Epidermal melanocyte (primary cell): ENCODE data around the gene GSTM2.

Experiments
- DNase-seq: peaks from one replicate; pipeline ENCODE4 v3.0.0; 2011; ENCODE audit warnings: low spot score; ENCODE audit not compliant: insufficient read length

GSTM2 gene

GRCh38 chr1:109712321-109712864 lies 44.5 kb downstream of the GSTM2 start:
- DNase-seq: no peak

- DNase-seq: no peak
Measured at GRCh38 chr1:109713636-109714035, 45.8 kb downstream of the GSTM2 start.

GRCh38 chr1:109714661-109715372 lies 47.0 kb downstream of the GSTM2 start:
- DNase-seq: no peak

DNA sequence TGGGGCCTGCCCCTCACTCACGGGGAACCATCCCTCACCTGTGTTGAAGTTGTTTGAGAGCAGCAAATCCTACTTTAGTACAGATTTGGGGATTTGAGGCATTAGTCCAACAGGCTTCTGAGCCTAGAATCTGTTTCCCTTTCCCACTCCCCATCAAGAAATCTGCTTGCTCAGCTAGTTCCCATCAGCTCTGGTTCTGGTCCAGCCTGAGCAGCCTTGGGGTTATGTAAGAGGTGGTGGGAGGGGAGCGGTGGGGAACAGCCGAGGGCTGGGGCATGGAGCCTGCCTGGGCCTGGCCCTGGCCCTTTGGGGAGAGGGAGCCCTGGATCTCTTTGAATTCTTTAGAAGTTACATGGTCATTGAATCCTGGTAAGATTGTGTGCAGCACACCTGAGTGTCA lies 48.3 kb downstream of the GSTM2 start:
- no peak for DNase-seq

DNA sequence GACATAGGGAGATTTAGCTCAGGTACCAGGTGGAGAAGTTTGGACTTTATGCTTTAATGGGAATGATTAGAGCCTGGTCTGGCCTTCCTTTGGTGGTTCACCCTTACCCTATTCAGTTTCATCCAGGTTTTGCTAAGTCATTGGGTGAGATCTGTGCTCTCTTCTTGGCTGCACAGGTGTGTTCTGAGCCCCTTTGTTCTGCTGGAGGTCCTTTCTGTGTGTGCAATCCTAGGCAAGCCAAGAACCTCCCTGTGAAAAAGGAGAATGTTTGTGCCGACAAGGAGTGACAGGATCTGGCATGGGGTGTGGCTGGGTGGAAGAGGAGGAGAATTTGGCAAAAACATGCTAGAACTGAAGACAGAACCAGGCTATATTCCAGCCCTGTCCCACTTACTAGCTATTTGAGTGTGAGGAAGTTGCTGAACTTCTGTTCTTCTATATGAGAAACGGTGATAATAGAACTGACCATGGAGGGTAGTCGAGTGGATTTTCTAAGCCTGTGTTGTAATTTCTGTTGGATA lies 48.8 kb downstream of the GSTM2 start:
- no peak for DNase-seq

DNA sequence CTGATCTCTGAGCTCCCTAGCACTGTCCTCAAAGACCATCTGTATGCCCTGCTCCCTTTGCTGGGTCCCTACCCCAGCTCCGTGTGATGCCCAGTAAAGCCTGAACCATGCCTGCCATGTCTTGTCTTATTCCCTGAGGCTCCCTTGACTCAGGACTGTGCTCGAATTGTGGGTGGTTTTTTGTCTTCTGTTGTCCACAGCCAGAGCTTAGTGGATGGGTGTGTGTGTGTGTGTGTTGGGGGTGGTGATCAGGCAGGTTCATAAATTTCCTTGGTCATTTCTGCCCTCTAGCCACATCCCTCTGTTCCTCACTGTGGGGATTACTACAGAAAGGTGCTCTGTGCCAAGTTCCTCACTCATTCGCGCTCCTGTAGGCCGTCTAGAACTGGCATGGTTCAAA lies 49.9 kb downstream of the GSTM2 start:
- no peak for DNase-seq

- DNase-seq: no peak
Measured at GRCh38 chr1:109718495-109718894, 50.6 kb downstream of the GSTM2 start.

DNA sequence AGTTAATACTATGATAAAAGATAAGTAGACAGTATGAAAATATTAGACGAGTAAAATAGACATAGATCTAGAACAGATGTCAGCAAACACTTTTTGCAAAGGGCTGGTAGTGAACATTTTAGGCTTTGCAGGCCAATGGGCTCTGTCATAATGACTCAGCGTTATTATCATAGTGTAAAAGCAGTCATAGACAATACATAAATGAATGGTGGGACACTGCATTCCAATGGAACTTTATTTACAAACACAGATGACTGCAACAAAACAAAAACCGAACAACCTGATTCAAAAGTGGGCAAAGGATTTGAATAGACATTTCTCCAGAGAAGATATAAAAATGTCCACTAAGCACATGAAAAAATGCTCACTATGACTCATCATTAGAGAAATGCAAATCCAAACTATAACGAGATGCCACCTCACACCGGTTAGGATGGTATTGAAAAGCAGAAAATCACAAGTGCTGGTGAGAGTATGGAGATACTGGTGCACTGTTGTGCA lies 51.5 kb downstream of the GSTM2 start:
- DNase-seq: no peak

DNA sequence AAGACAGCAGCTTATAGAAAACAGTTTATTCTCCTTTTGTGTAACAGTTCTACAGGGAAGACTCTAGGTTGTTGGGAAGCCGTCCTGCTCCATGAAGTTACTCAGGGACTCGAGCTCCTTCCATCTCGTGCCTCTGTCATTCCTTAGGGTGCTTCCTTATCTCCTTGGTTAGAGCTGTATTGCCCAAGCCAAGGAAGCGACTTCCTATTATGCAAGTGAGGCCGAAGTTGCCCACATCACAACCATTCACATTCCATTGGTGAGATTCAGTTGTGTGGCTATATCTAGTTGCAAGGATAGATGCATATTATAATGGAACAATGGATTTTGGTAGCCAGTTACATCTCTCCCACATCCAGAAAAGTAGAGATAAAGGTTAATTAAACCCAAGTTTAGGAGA lies 53.2 kb downstream of the GSTM2 start:
- no peak for DNase-seq

DNA sequence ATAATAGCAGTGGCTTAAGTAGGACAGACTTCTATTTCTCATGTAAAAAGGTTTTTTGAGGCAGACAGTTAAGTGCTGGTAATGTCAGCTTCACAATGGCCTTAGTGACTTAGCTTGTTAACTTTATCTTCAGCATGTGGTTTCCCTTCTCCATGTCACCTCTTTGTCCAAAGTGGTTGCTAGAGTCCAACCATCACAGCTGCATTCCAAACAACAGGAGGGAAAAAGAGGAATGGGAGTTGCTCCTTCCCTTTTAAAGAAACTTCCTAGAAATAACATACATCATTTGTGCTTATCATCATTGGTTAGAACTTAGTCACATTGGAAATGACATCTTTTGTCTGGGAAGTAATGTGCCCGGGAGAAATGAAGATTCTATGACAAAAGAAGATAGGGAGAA lies 54.1 kb downstream of the GSTM2 start:
- no peak for DNase-seq

DNA sequence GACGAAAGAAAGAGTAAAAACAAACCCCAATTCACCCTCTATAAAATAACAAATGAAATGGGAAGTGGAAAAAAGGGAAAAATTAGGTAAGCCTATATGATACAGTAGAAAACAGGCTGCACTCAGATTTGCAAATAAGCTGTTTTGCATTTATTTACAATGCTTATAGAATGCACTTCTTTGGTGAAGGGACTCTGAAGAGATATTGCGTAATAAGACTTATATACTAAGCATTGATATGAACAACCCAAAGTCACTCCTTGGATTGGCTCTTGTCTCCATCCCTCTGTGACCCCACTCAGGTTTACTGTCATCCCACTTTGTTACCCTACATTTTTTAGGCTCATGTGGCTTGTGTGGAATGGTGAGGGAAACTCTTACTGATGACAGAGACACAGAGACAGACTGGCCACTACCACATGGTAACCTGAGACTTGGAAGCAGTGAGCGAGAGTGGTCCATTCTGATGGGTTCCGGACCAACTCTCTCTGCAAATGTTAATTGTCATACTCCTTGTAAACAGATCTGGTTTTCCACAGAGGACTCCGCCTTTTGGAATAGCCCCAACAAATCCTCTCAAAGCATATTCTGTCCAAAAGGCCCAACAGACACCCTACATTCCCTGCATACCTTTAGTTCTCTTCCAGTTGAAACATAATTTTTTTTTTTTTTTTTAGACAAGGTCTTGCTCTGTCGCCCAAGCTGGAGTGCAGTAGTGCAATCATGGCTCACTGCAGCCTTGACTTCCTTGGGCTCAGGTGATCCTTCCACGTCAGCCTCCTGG lies 55.2 kb downstream of the GSTM2 start:
- no peak for DNase-seq
